WTC11 (cell line): ENCODE measurements around the gene ARHGAP40. TPM values are rescaled to one million over a fixed set of nuclear protein-coding genes. Genes with fewer than 3 reads are reported as not detected.

Experiments
- ATAC-seq: fragments of 200-7000 bp; cut with Tn5 transposase; 2 replicates; pipeline ENCODE4 v1.10.0; 2021; ENCODE audit warnings: mild to moderate bottlenecking, moderate library complexity
- CTCF ChIA-PET: fragments of 300-600 bp; sonication (Branson Sonifier 250); formaldehyde crosslinking; loops from one replicate; lab custom pipeline; 2021; ENCODE audit warnings: antibody characterized with exemption; lab: Charles Lee
- POLR2A ChIA-PET: fragments of 350-600 bp; sonication (Branson Sonifier 250); formaldehyde crosslinking; loops from one replicate; lab custom pipeline; 2021; ENCODE audit warnings: antibody characterized with exemption; lab: Charles Lee
- DNase-seq: peaks from one replicate; pipeline ENCODE4 v3.0.0; 2021; ENCODE audit warnings: low spot score
- H3K27ac Mint-ChIP-seq: 2 replicates; pipeline ENCODE4 v1.8.0; 2021; ENCODE audit warnings: mixed read lengths
- H3K27me3 Mint-ChIP-seq: 2 replicates; pipeline ENCODE4 v1.8.0; 2021; ENCODE audit warnings: low read depth, mild to moderate bottlenecking, moderate library complexity, mixed read lengths
- H3K36me3 Mint-ChIP-seq: 2 replicates; pipeline ENCODE4 v1.8.0; 2021; ENCODE audit warnings: mixed read lengths
- H3K4me1 Mint-ChIP-seq: 2 replicates; pipeline ENCODE4 v1.8.0; 2022; ENCODE audit warnings: mixed read lengths
- H3K4me3 Mint-ChIP-seq: 2 replicates; pipeline ENCODE4 v1.8.0; 2021; ENCODE audit warnings: mild to moderate bottlenecking, moderate library complexity, mixed read lengths
- H3K9me3 Mint-ChIP-seq: 2 replicates; pipeline ENCODE4 v1.8.0; 2021; ENCODE audit warnings: mixed read lengths
- CREM ChIP-seq: sonication (generic); formaldehyde crosslinking; IDR thresholded peaks from 2 replicates; pipeline ENCODE4 v1.8.1; 2022; ENCODE audit warnings: mild to moderate bottlenecking, missing genetic modification reagents, moderate library complexity
- FOXK1 ChIP-seq: sonication (generic); formaldehyde crosslinking; IDR thresholded peaks from 2 replicates; pipeline ENCODE4 v1.8.0; 2022; ENCODE audit warnings: mild to moderate bottlenecking, moderate library complexity, missing genetic modification reagents
- GRHL2 ChIP-seq: fragments of 250-450 bp; sonication (Bioruptor Pico); IDR thresholded peaks from 2 replicates; pipeline ENCODE4 v1.8.0; 2022; ENCODE audit warnings: mild to moderate bottlenecking, moderate library complexity; ENCODE audit not compliant: insufficient replicate concordance, severe bottlenecking
- MYBL2 ChIP-seq: sonication (generic); formaldehyde crosslinking; IDR thresholded peaks from 2 replicates; pipeline ENCODE4 v1.8.1; 2023; ENCODE audit warnings: mild to moderate bottlenecking, moderate library complexity, missing genetic modification reagents
- NFE2L1 ChIP-seq: sonication (generic); formaldehyde crosslinking; IDR thresholded peaks from 2 replicates; pipeline ENCODE4 v1.8.1; 2023; ENCODE audit warnings: missing genetic modification reagents
- SP1 ChIP-seq: sonication (generic); formaldehyde crosslinking; conservative IDR thresholded peaks from 2 replicates; pipeline ENCODE4 v1.8.1; 2022; ENCODE audit warnings: missing genetic modification reagents
- TEAD1 ChIP-seq: sonication (generic); formaldehyde crosslinking; IDR thresholded peaks from 2 replicates; pipeline ENCODE4 v1.8.0; 2022; ENCODE audit warnings: mild to moderate bottlenecking, missing genetic modification reagents
- ZNF232 ChIP-seq: sonication (generic); formaldehyde crosslinking; IDR thresholded peaks from 2 replicates; pipeline ENCODE4 v1.8.0; 2022; ENCODE audit warnings: mild to moderate bottlenecking, missing genetic modification reagents
- ZNF263 ChIP-seq: sonication (generic); formaldehyde crosslinking; IDR thresholded peaks from 2 replicates; pipeline ENCODE4 v1.8.1; 2022; ENCODE audit warnings: low read depth, mild to moderate bottlenecking, moderate library complexity, missing genetic modification reagents
- ZNF396 ChIP-seq: fragments of 250-450 bp; sonication (Bioruptor Pico); IDR thresholded peaks from 2 replicates; pipeline ENCODE4 v1.8.0; 2021; ENCODE audit warnings: mild to moderate bottlenecking, moderate library complexity, borderline replicate concordance
- total RNA-seq: library from RNA; stranded (reverse); gene quantifications from 3 replicates; pipeline ENCODE4 v1.2.3, GENCODE V29; 2021
- TF ChIP-seq, protein P1 (sequence below): sonication (generic); formaldehyde crosslinking; IDR thresholded peaks from 2 replicates; pipeline ENCODE4 v1.8.0; 2022; ENCODE audit warnings: missing genetic modification reagents
- TF ChIP-seq, protein P2 (sequence below): sonication (generic); formaldehyde crosslinking; IDR thresholded peaks from 2 replicates; pipeline ENCODE4 v1.8.0; 2023; ENCODE audit warnings: missing genetic modification reagents, mild to moderate bottlenecking, borderline replicate concordance
- TF ChIP-seq, protein P3 (sequence below): sonication (generic); formaldehyde crosslinking; IDR thresholded peaks from 2 replicates; pipeline ENCODE4 v1.8.1; 2023; ENCODE audit warnings: mild to moderate bottlenecking, missing genetic modification reagents, moderate library complexity
- TF ChIP-seq, protein P4 (sequence below): fragments of 250-450 bp; sonication (Bioruptor Pico); IDR thresholded peaks from 2 replicates; pipeline ENCODE4 v1.9.0; 2021; ENCODE audit warnings: moderate library complexity, mild to moderate bottlenecking, inconsistent platforms, borderline replicate concordance
- TF ChIP-seq, protein P5 (sequence below): fragments of 250-450 bp; sonication (Bioruptor Pico); IDR thresholded peaks from 2 replicates; pipeline ENCODE4 v1.9.0; 2021; ENCODE audit warnings: mild to moderate bottlenecking

Gene ARHGAP40
- total RNA-seq, 1 experiment from 2014 or later = 0.72 TPM

DNA sequence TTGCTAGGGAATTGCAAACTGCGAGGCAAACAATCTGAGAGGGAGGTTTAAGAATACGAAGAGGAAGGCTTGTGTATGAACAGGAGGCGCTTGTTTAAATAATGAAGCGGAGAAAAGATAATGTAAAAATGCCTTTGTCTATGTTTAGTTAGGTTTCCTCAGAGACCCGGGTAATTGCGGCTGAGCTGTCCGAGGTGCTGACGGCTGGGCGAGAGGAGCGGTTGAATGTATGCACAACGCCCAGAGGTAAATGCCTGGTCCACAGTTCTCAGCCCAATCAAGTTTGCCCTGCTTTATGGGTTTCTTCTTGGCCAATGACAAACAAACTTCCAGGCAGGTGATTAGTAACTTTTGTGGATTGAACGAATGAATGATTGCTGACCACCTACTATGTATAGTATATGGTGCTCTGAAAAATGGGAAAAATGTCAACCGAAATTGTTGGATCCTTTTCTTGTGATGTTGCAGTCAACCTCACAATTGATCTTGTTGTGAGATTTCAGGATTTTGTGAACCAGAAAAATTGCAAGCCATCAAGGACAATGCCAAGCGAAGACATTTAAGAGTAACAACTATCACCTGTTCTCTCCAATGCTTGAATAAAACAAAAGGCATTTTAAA is 84.4 kb downstream of the ARHGAP40 start (continued):
- TF ChIP-seq, protein P1, sequence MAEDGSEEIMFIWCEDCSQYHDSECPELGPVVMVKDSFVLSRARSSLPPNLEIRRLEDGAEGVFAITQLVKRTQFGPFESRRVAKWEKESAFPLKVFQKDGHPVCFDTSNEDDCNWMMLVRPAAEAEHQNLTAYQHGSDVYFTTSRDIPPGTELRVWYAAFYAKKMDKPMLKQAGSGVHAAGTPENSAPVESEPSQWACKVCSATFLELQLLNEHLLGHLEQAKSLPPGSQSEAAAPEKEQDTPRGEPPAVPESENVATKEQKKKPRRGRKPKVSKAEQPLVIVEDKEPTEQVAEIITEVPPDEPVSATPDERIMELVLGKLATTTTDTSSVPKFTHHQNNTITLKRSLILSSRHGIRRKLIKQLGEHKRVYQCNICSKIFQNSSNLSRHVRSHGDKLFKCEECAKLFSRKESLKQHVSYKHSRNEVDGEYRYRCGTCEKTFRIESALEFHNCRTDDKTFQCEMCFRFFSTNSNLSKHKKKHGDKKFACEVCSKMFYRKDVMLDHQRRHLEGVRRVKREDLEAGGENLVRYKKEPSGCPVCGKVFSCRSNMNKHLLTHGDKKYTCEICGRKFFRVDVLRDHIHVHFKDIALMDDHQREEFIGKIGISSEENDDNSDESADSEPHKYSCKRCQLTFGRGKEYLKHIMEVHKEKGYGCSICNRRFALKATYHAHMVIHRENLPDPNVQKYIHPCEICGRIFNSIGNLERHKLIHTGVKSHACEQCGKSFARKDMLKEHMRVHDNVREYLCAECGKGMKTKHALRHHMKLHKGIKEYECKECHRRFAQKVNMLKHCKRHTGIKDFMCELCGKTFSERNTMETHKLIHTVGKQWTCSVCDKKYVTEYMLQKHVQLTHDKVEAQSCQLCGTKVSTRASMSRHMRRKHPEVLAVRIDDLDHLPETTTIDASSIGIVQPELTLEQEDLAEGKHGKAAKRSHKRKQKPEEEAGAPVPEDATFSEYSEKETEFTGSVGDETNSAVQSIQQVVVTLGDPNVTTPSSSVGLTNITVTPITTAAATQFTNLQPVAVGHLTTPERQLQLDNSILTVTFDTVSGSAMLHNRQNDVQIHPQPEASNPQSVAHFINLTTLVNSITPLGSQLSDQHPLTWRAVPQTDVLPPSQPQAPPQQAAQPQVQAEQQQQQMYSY = no peak
- TF ChIP-seq ZNF232 (CRISPR knock-in tag) (peak; percentile 86; the same call in 1 of the 2 replicates), SP1 (CRISPR knock-in tag) (no peak), GRHL2 (CRISPR knock-in tag) (no peak)
- TF ChIP-seq, all 79 proteins: peak for 18

DNA sequence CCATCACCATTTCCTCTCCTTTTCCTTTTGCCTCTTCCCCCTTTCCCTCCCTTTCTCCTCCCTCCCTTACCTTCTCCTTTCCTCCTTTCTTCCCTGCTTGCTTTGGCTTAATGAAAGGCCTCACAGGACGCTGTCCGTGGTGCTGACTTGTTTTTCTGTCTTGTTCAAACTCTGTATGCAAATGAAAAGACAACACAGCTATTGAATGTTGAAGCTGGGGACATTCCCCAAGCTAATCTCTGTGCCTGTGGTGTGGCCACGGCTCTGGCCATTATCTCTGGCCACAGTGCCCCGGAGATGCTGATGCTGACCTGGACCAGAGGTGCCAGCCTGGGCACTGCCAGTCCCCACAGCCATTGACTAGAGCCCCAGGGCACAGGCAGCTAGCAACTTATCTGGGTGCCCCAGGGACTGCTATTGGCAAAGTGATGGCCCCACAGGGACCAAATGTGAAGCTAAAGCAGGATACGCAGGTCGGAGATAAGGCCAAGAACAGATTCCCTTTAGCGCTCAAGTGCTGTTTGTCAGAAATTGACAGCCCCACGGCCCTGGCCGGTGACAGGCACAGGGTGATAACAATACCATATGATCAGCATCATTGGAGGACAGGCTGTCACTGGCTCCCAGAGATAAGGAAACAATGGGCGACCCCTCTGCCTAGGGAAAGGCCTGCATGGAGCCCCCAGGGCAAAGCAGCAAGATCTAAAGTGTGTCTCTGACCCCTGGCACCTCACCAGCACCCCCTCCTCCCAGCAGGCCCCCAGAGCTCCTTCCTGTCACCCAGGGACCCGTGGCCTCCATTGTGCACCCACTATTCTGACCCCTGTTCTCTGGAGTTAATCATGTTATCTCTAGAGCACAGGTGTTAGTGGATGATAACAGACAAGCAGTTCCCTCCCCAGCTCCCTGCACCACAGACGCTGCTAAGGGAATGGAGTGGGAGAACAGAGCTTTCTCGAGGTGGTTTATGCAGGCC is 91.1 kb downstream of the ARHGAP40 start:
- H3K27ac Mint-ChIP-seq = no peak overlapping the region
- H3K4me1 Mint-ChIP-seq = peaks cover 3% of the 10 kb centered on the region
- no peaks in the 10 kb centered on the region for H3K36me3 Mint-ChIP-seq
- H3K4me3 Mint-ChIP-seq = no peak overlapping the region
- ChIA-PET CTCF (interaction anchor here (0.6 to 2.3 kb wide), 7 partner anchors 12 to 62 kb away, joined by 3 to 19 read pairs (median 3); no protein-coding TSS in a partner anchor), POLR2A (interaction anchor here (0.9 to 1.5 kb wide), 2 partner anchors 19 to 34 kb away, joined by 3 read pairs; no protein-coding TSS in a partner anchor)
- DNase-seq (peak; percentile 93), ATAC-seq (peak; percentile 87)
- no peaks in the 10 kb centered on the region for H3K9me3 Mint-ChIP-seq
- peaks cover 43% of the 10 kb centered on the region for H3K27me3 Mint-ChIP-seq
- TF ChIP-seq, protein P2, sequence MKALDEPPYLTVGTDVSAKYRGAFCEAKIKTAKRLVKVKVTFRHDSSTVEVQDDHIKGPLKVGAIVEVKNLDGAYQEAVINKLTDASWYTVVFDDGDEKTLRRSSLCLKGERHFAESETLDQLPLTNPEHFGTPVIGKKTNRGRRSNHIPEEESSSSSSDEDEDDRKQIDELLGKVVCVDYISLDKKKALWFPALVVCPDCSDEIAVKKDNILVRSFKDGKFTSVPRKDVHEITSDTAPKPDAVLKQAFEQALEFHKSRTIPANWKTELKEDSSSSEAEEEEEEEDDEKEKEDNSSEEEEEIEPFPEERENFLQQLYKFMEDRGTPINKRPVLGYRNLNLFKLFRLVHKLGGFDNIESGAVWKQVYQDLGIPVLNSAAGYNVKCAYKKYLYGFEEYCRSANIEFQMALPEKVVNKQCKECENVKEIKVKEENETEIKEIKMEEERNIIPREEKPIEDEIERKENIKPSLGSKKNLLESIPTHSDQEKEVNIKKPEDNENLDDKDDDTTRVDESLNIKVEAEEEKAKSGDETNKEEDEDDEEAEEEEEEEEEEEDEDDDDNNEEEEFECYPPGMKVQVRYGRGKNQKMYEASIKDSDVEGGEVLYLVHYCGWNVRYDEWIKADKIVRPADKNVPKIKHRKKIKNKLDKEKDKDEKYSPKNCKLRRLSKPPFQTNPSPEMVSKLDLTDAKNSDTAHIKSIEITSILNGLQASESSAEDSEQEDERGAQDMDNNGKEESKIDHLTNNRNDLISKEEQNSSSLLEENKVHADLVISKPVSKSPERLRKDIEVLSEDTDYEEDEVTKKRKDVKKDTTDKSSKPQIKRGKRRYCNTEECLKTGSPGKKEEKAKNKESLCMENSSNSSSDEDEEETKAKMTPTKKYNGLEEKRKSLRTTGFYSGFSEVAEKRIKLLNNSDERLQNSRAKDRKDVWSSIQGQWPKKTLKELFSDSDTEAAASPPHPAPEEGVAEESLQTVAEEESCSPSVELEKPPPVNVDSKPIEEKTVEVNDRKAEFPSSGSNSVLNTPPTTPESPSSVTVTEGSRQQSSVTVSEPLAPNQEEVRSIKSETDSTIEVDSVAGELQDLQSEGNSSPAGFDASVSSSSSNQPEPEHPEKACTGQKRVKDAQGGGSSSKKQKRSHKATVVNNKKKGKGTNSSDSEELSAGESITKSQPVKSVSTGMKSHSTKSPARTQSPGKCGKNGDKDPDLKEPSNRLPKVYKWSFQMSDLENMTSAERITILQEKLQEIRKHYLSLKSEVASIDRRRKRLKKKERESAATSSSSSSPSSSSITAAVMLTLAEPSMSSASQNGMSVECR = no peak
- TF ChIP-seq, protein P3, sequence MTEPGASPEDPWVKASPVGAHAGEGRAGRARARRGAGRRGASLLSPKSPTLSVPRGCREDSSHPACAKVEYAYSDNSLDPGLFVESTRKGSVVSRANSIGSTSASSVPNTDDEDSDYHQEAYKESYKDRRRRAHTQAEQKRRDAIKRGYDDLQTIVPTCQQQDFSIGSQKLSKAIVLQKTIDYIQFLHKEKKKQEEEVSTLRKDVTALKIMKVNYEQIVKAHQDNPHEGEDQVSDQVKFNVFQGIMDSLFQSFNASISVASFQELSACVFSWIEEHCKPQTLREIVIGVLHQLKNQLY (CRISPR knock-in tag) = no peak
- TF ChIP-seq CREM (CRISPR knock-in tag) (no peak; the same call in 1 of the 2 replicates), NFE2L1 (peak; percentile 95), ZNF263 (no peak), FOXK1 (CRISPR knock-in tag) (peak; percentile 77; the same call in 1 of the 2 replicates), MYBL2 (CRISPR knock-in tag) (peak; percentile 71; the same call in 1 of the 2 replicates), ZNF396 (no peak), TEAD1 (peak; percentile 81; the same call in 1 of the 2 replicates)
- TF ChIP-seq, protein P4, sequence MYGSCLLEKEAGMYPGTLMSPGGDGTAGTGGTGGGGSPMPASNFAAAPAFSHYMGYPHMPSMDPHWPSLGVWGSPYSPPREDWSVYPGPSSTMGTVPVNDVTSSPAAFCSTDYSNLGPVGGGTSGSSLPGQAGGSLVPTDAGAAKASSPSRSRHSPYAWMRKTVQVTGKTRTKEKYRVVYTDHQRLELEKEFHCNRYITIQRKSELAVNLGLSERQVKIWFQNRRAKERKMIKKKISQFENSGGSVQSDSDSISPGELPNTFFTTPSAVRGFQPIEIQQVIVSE (CRISPR knock-in tag) = no peak
- TF ChIP-seq, protein P5, sequence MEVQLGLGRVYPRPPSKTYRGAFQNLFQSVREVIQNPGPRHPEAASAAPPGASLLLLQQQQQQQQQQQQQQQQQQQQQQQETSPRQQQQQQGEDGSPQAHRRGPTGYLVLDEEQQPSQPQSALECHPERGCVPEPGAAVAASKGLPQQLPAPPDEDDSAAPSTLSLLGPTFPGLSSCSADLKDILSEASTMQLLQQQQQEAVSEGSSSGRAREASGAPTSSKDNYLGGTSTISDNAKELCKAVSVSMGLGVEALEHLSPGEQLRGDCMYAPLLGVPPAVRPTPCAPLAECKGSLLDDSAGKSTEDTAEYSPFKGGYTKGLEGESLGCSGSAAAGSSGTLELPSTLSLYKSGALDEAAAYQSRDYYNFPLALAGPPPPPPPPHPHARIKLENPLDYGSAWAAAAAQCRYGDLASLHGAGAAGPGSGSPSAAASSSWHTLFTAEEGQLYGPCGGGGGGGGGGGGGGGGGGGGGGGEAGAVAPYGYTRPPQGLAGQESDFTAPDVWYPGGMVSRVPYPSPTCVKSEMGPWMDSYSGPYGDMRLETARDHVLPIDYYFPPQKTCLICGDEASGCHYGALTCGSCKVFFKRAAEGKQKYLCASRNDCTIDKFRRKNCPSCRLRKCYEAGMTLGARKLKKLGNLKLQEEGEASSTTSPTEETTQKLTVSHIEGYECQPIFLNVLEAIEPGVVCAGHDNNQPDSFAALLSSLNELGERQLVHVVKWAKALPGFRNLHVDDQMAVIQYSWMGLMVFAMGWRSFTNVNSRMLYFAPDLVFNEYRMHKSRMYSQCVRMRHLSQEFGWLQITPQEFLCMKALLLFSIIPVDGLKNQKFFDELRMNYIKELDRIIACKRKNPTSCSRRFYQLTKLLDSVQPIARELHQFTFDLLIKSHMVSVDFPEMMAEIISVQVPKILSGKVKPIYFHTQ (CRISPR knock-in tag) = no peak
- TF ChIP-seq, protein P1 = no peak
